Neural cell (in vitro differentiated cells): ENCODE data around the gene RPL29.

Experiments
- EP300 ChIP-seq: fragments of 450-650 bp; conservative IDR thresholded peaks from 2 replicates; pipeline ENCODE4 v1.6.1; 2014; ENCODE audit warnings: antibody characterized with exemption, mild to moderate bottlenecking, moderate library complexity; ENCODE audit not compliant: poor library complexity, severe bottlenecking
- EZH2 ChIP-seq: fragments of 200-600, 300-800 bp; shearing (Covaris generic), sonication (generic); IDR thresholded peaks from 2 replicates; pipeline ENCODE4 v1.6.1; 2014; ENCODE audit warnings: antibody characterized with exemption, low read length, borderline replicate concordance, mild to moderate bottlenecking; ENCODE audit not compliant: insufficient read depth, poor library complexity, severe bottlenecking
- MXI1 ChIP-seq: fragments of 450-650 bp; conservative IDR thresholded peaks from 2 replicates; pipeline ENCODE4 v1.6.1; 2014; ENCODE audit warnings: antibody characterized with exemption, mild to moderate bottlenecking; ENCODE audit not compliant: poor library complexity, severe bottlenecking
- POLR2AphosphoS5 ChIP-seq: IDR thresholded peaks from 2 replicates; pipeline ENCODE4 v1.6.1; 2012
- RAD21 ChIP-seq: fragments of 450-650 bp; conservative IDR thresholded peaks from 2 replicates; pipeline ENCODE4 v1.6.1; 2014; ENCODE audit warnings: antibody characterized with exemption, mild to moderate bottlenecking, moderate library complexity
- SMC3 ChIP-seq: fragments of 450-650 bp; conservative IDR thresholded peaks from 2 replicates; pipeline ENCODE4 v1.6.1; 2014; ENCODE audit warnings: antibody characterized with exemption, mild to moderate bottlenecking, moderate library complexity; ENCODE audit not compliant: poor library complexity
- TAF1 ChIP-seq: IDR thresholded peaks from 2 replicates; pipeline ENCODE4 v1.6.1; 2012; ENCODE audit warnings: low read depth
- TF ChIP-seq, protein P1 (sequence below): fragments of 450-650 bp; IDR thresholded peaks from 2 replicates; pipeline ENCODE4 v1.5.1; 2014; ENCODE audit warnings: antibody characterized with exemption, mild to moderate bottlenecking, moderate library complexity; ENCODE audit not compliant: poor library complexity, severe bottlenecking
- TF ChIP-seq, protein P2 (sequence below): IDR thresholded peaks from 2 replicates; pipeline ENCODE4 v1.6.1; 2012; ENCODE audit warnings: borderline replicate concordance

DNA sequence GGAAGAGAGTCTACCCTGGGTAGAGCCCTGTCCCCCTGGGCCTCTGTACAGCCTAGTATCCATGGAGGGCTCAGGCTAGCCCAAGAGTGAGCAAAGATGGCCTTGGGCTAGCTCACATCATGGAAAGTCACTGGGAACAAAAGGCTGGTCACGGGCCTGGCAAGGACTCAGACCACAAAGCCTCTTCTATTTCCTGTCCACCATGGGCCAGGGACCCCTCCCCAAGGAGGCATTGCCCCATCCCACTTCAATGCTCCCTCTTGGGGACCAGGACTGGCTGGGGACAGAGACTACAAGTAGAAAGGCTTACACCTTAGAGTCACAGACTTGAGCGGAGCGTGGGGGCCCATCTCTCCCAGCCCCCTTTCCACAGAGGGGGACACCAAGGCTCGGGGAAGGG, 43.7 kb upstream of the RPL29 start:
- TF ChIP-seq, protein P1, sequence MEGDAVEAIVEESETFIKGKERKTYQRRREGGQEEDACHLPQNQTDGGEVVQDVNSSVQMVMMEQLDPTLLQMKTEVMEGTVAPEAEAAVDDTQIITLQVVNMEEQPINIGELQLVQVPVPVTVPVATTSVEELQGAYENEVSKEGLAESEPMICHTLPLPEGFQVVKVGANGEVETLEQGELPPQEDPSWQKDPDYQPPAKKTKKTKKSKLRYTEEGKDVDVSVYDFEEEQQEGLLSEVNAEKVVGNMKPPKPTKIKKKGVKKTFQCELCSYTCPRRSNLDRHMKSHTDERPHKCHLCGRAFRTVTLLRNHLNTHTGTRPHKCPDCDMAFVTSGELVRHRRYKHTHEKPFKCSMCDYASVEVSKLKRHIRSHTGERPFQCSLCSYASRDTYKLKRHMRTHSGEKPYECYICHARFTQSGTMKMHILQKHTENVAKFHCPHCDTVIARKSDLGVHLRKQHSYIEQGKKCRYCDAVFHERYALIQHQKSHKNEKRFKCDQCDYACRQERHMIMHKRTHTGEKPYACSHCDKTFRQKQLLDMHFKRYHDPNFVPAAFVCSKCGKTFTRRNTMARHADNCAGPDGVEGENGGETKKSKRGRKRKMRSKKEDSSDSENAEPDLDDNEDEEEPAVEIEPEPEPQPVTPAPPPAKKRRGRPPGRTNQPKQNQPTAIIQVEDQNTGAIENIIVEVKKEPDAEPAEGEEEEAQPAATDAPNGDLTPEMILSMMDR: no peak
- TF ChIP-seq RAD21: no peak
- TF ChIP-seq SMC3: no peak
- TF ChIP-seq EP300: no peak
- no peak for TF ChIP-seq POLR2AphosphoS5
- TF ChIP-seq, protein P2, sequence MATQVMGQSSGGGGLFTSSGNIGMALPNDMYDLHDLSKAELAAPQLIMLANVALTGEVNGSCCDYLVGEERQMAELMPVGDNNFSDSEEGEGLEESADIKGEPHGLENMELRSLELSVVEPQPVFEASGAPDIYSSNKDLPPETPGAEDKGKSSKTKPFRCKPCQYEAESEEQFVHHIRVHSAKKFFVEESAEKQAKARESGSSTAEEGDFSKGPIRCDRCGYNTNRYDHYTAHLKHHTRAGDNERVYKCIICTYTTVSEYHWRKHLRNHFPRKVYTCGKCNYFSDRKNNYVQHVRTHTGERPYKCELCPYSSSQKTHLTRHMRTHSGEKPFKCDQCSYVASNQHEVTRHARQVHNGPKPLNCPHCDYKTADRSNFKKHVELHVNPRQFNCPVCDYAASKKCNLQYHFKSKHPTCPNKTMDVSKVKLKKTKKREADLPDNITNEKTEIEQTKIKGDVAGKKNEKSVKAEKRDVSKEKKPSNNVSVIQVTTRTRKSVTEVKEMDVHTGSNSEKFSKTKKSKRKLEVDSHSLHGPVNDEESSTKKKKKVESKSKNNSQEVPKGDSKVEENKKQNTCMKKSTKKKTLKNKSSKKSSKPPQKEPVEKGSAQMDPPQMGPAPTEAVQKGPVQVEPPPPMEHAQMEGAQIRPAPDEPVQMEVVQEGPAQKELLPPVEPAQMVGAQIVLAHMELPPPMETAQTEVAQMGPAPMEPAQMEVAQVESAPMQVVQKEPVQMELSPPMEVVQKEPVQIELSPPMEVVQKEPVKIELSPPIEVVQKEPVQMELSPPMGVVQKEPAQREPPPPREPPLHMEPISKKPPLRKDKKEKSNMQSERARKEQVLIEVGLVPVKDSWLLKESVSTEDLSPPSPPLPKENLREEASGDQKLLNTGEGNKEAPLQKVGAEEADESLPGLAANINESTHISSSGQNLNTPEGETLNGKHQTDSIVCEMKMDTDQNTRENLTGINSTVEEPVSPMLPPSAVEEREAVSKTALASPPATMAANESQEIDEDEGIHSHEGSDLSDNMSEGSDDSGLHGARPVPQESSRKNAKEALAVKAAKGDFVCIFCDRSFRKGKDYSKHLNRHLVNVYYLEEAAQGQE: no peak
- no peak for TF ChIP-seq EZH2
- TF ChIP-seq MXI1: no peak
- no peak for TF ChIP-seq TAF1
